H1 (cell line): ENCODE measurements around the gene MACROD1. TPM values are rescaled to one million over a fixed set of nuclear protein-coding genes. Genes with fewer than 3 reads are reported as not detected.

Source experiments
- ASH2L ChIP-seq: fragments of 200-600, 300-600 bp; sonication (generic); IDR thresholded peaks from one replicate; pipeline ENCODE4 v1.7.1; 2017; ENCODE audit warnings: low read length
- ATF2 ChIP-seq: IDR thresholded peaks from 2 replicates; pipeline ENCODE4 v1.6.1; 2012; ENCODE audit warnings: low read length, inconsistent platforms
- CHD1 ChIP-seq: IDR thresholded peaks from 2 replicates; pipeline ENCODE4 v1.6.1; 2012; ENCODE audit warnings: low read depth, low read length, improper control_type of control experiment
- CHD2 ChIP-seq: IDR thresholded peaks from 2 replicates; pipeline ENCODE4 v1.6.1; 2012; ENCODE audit warnings: low read length, improper control_type of control experiment
- CTBP2 ChIP-seq: IDR thresholded peaks from 2 replicates; pipeline ENCODE4 v1.7.0; 2011; ENCODE audit warnings: borderline replicate concordance, mild to moderate bottlenecking, moderate library complexity, mixed read lengths, low read length; ENCODE audit not compliant: insufficient read depth, insufficient read length
- EZH2 ChIP-seq: fragments of 200-600 bp; sonication (generic); IDR thresholded peaks from 2 replicates; pipeline ENCODE4 v1.7.1; 2012; ENCODE audit warnings: low read depth, mild to moderate bottlenecking, moderate library complexity, low read length, inconsistent platforms; ENCODE audit not compliant: severe bottlenecking
- GTF2F1 ChIP-seq: IDR thresholded peaks from 2 replicates; pipeline ENCODE4 v1.6.1; 2012; ENCODE audit warnings: low read depth, low read length, improper control_type of control experiment, borderline replicate concordance
- KDM1A ChIP-seq: fragments of 200-600, 300-600 bp; sonication (generic); IDR thresholded peaks from 2 replicates; pipeline ENCODE4 v1.7.1; 2016; ENCODE audit warnings: mild to moderate bottlenecking, low read length, borderline replicate concordance
- MAFK ChIP-seq: IDR thresholded peaks from 2 replicates; pipeline ENCODE4 v1.6.1; 2012; ENCODE audit warnings: low read depth, mild to moderate bottlenecking, improper control_type of control experiment, low read length
- PHF8 ChIP-seq: fragments of 200-600 bp; sonication (generic); conservative IDR thresholded peaks from 2 replicates; pipeline ENCODE4 v1.7.1; 2012; ENCODE audit warnings: low read depth, mild to moderate bottlenecking, inconsistent platforms, low read length, moderate library complexity
- POLR2AphosphoS5 ChIP-seq: IDR thresholded peaks from 2 replicates; pipeline ENCODE4 v1.6.1; 2011; ENCODE audit warnings: low read depth, low read length
- RNF2 ChIP-seq: fragments of 200-900, 300-1000 bp; sonication (generic); IDR thresholded peaks from 2 replicates; pipeline ENCODE4 v1.7.1; 2016; ENCODE audit warnings: borderline replicate concordance, low read depth, mild to moderate bottlenecking, antibody characterized with exemption, low read length; ENCODE audit not compliant: poor library complexity, severe bottlenecking; ENCODE audit errors: missing control alignments
- SIN3A ChIP-seq, 2 experiments: IDR thresholded peaks in 1 of 2; conservative IDR thresholded peaks in 1 of 2; 2 replicates each; pipeline ENCODE4 v1.6.1; 2011 to 2012; ENCODE audit warnings: low read length in 2 of 2, improper control_type of control experiment in 1 of 2, low read depth in 1 of 2, mild to moderate bottlenecking in 1 of 2
- SRF ChIP-seq: IDR thresholded peaks from 2 replicates; pipeline ENCODE4 v1.6.1; 2011; ENCODE audit warnings: mild to moderate bottlenecking, low read depth, low read length, moderate library complexity
- TCF12 ChIP-seq: IDR thresholded peaks from 2 replicates; pipeline ENCODE4 v1.6.1; 2011; ENCODE audit warnings: low read depth, mild to moderate bottlenecking, low read length
- TEAD4 ChIP-seq: IDR thresholded peaks from 2 replicates; pipeline ENCODE4 v1.6.1; 2012; ENCODE audit warnings: low read depth, low read length, inconsistent platforms, mixed read lengths
- USF2 ChIP-seq: IDR thresholded peaks from 2 replicates; pipeline ENCODE4 v1.6.1; 2011; ENCODE audit warnings: low read length, improper control_type of control experiment
- polyA plus RNA-seq, 7 experiments: library from polyadenylated mRNA; depleted of rRNA in 3 of 7; stranded (reverse) in 5 of 7; unstranded in 2 of 7; fragments of >200 nt in 5 of 7; fragments of 200-250 nt in 2 of 7; gene quantifications; 1 replicate in 5 of 7; 2 replicates in 1 of 7; 4 replicates in 1 of 7; pipeline versions ENCODE4 v1.2.1 to v1.2.3, GENCODE V29; 2011 to 2013; ENCODE audit warnings: missing spikeins in 2 of 7, mixed read lengths in 2 of 7
- total RNA-seq: library from RNA; stranded (reverse); fragmentation: NEBNext Ultra II Directional; extraction: Animal tissue kit (Norgen Biotek cat#: 25700); gene quantifications from 2 replicates; pipeline ENCODE4 v1.2.1, GENCODE V29; 2021
- TF ChIP-seq, protein P1 (sequence below): IDR thresholded peaks from 2 replicates; pipeline ENCODE4 v1.6.1; 2011; ENCODE audit warnings: low read depth, mild to moderate bottlenecking, low read length; ENCODE audit not compliant: insufficient read depth
- TF ChIP-seq, protein P2 (sequence below): IDR thresholded peaks from 2 replicates; pipeline ENCODE4 v1.6.1; 2012; ENCODE audit warnings: inconsistent platforms

Gene MACROD1
- total and polyA plus RNA-seq, 2 of the 8 experiments (the other 6 are each of a cell fraction or from before 2014, with no cell fraction given), result 19.5 to 34.1 TPM

GRCh38 chr11:64181506-64182411 lies 15.8 kb upstream of the MACROD1 start (continued):
- TF ChIP-seq ASH2L, result no peak
- TF ChIP-seq, protein P1, sequence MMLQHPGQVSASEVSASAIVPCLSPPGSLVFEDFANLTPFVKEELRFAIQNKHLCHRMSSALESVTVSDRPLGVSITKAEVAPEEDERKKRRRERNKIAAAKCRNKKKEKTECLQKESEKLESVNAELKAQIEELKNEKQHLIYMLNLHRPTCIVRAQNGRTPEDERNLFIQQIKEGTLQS, result peak; percentile 61; the same call in 1 of the 2 replicates
- TF ChIP-seq GTF2F1, result peak; percentile 66; the same call in 1 of the 2 replicates
- no peak for TF ChIP-seq SIN3A (conservative IDR thresholded peaks at IDR 0.05 in 1 of 2, IDR thresholded peaks at IDR 0.05 in 1 of 2; ENCODE audit: low read depth in 1 of 2, low read length in 2 of 2)
- TF ChIP-seq TEAD4, result no peak; the same call in 1 of the 2 replicates
- no peak for TF ChIP-seq CHD2
- no peak for TF ChIP-seq EZH2
- TF ChIP-seq PHF8, result no peak
- no peak for TF ChIP-seq RNF2
- no peak for TF ChIP-seq CTBP2
- TF ChIP-seq KDM1A, result no peak
- TF ChIP-seq, protein P2, sequence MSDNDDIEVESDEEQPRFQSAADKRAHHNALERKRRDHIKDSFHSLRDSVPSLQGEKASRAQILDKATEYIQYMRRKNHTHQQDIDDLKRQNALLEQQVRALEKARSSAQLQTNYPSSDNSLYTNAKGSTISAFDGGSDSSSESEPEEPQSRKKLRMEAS, result peak; percentile 81
- no peak for TF ChIP-seq MAFK
- peak; percentile 73; the same call in 1 of the 2 replicates for TF ChIP-seq POLR2AphosphoS5
- TF ChIP-seq TCF12, result 0 out of 2 replicates have a peak, but pooled peaks have one; percentile 10
- no peak for TF ChIP-seq CHD1
- TF ChIP-seq ATF2, result no peak
- peak; percentile 91 for TF ChIP-seq USF2
- TF ChIP-seq SRF, result no peak
